ENCODE data around the gene CCDC200.
"Not testable (repeated sequence)": the region's sequence is repeated elsewhere in the genome, so short reads cannot be mapped to it uniquely, and the experiment has no call there.

Gene CCDC200

DNA sequence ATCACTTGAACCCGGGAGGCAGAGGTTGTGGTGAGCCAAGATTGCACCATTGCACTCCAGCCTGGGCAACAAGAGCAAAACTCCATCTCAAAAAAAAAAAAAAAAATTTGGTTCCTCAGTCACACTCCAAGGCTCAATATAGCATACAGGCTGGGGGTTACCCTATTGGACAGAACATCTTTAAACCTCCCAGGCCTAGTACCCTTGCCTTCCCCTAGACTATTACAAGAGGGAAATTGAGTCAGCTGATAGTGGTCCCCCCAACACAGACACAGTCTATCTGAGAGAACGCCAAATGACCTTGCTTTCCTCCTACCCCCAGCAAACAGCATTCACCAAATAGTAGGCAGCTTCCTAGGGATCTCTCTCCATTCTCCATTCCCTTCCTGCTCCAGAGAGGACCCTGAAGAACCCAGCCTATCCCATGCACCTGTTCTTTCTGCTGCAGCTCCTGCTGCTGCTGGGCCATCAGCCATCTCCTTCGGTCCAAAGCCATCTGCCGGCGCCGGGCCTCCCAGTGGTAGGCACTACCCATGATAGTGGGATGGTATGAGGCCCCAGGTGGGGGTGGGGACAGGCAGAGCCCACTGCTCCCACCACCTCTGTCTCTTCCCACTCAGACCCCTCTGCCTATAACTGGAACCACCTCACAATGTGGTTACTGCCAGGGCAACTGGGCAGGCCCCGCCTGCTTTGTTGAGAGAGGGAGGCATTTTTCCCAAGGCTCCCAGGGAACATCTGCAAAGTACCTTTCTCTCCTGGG is at the start of gene CCDC200:
Gene CCDC200 (minus strand): TSS at position 604 of the 763 bp plus-strand sequence. CDS start 69 bp downstream, at position 535.
- DNase-seq (ENCODE audit: low spot score) = not testable (repeated sequence)

DNA sequence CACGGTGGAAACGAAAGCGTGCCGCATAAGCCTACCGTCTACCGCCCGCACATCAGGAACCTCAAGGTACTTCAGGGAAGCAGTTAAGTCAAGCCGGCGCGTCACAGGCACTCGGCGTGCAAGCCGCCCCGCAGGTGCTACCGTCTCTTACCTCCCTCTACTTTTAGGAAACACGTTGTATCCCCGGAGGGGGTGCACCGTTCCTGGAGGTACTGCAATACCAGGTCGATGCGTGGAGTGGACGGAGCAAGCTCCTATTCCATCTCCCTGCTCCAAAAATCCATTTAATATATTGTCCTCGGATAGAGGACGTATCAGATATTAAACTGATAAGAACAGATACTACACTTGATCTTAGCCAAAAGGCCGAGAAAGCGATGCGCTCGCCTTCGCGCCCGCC is 44.5 kb upstream of the CCDC200 start:
- DNase-seq (ENCODE audit: low spot score) = not testable (repeated sequence)

- DNase-seq (ENCODE audit: low spot score) = not testable (repeated sequence)
Measured at GRCh38 chr17:43272483-43272882, 44.1 kb upstream of the CCDC200 start.

DNA sequence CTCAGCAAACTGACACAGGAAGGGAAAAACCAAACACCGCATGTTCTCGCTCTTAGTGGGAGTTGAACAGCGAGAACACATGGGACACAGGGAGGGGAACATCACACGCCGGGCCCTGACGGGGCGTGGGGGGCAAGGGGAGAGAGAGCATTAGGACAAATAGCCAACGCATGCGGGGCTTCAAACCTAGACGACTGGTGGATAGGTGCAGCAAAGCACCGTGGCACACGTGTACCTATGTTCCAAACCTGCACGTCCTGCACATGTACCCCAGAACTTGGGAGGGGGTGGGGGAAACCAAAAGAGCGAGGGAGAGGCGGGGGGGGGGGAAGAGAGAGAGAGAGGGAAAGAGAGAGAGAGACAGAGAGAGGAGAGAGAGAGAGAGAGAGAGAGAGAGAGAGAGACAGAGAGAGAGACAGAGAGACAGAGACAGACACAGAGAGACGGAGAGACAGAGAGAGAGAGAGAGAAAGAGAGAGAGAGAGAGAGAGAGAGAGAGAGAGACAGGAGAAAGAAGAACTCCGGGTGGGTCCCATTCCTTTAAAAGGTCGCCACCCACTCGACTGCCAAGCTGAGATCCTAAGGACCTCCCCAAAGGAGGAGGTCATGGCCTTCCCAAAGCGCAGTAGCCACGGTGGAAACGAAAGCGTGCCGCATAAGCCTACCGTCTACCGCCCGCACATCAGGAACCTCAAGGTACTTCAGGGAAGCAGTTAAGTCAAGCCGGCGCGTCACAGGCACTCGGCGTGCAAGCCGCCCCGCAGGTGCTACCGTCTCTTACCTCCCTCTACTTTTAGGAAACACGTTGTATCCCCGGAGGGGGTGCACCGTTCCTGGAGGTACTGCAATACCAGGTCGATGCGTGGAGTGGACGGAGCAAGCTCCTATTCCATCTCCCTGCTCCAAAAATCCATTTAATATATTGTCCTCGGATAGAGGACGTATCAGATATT is 42.4 kb upstream of the CCDC200 start:
- DNase-seq (ENCODE audit: low spot score) = not testable (repeated sequence)

DNA sequence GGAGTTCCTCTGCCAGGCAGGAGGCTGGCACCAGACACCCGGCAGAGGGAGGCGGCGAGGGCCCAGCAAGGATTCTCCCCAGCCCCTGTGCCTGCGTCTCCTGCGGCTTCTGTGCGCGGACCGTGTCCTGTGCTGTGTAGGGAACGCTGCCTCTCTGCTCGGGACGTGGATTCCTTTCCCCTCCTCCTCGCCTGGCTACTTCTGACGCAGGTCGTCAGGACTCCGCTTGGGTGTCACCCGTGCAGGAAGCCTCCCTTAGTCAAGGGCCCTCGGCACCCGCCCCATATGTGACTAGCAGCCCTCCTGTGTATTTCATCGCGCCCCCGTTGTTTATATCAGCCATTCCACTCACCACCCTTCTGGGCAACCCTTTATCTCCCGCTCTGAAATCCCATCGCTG is 18.0 kb upstream of the CCDC200 start:
- DNase-seq (ENCODE audit: low spot score) = not testable (repeated sequence)

DNA sequence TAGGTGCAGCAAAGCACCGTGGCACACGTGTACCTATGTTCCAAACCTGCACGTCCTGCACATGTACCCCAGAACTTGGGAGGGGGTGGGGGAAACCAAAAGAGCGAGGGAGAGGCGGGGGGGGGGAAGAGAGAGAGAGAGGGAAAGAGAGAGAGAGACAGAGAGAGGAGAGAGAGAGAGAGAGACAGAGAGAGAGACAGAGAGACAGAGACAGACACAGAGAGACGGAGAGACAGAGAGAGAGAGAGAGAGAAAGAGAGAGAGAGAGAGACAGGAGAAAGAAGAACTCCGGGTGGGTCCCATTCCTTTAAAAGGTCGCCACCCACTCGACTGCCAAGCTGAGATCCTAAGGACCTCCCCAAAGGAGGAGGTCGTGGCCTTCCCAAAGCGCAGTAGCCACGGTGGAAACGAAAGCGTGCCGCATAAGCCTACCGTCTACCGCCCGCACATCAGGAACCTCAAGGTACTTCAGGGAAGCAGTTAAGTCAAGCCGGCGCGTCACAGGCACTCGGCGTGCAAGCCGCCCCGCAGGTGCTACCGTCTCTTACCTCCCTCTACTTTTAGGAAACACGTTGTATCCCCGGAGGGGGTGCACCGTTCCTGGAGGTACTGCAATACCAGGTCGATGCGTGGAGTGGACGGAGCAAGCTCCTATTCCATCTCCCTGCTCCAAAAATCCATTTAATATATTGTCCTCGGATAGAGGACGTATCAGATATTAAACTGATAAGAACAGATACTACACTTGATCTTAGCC is 12.4 kb upstream of the CCDC200 start:
- DNase-seq (ENCODE audit: low spot score) = not testable (repeated sequence)

DNA sequence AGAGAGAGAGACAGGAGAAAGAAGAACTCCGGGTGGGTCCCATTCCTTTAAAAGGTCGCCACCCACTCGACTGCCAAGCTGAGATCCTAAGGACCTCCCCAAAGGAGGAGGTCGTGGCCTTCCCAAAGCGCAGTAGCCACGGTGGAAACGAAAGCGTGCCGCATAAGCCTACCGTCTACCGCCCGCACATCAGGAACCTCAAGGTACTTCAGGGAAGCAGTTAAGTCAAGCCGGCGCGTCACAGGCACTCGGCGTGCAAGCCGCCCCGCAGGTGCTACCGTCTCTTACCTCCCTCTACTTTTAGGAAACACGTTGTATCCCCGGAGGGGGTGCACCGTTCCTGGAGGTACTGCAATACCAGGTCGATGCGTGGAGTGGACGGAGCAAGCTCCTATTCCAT is 11.2 kb upstream of the CCDC200 start:
- not testable (repeated sequence) for DNase-seq (ENCODE audit: low spot score)

- DNase-seq (ENCODE audit: low spot score) = not testable (repeated sequence)
Measured at GRCh38 chr17:43233877-43234276, 5.5 kb upstream of the CCDC200 start, which contains the start of gene RNU2-1. Gene RNU2-1 (minus strand): TSS chr17:43233977.

- not testable (repeated sequence) for DNase-seq (ENCODE audit: low spot score)
Measured at GRCh38 chr17:43233263-43233662, 4.8 kb upstream of the CCDC200 start.

DNA sequence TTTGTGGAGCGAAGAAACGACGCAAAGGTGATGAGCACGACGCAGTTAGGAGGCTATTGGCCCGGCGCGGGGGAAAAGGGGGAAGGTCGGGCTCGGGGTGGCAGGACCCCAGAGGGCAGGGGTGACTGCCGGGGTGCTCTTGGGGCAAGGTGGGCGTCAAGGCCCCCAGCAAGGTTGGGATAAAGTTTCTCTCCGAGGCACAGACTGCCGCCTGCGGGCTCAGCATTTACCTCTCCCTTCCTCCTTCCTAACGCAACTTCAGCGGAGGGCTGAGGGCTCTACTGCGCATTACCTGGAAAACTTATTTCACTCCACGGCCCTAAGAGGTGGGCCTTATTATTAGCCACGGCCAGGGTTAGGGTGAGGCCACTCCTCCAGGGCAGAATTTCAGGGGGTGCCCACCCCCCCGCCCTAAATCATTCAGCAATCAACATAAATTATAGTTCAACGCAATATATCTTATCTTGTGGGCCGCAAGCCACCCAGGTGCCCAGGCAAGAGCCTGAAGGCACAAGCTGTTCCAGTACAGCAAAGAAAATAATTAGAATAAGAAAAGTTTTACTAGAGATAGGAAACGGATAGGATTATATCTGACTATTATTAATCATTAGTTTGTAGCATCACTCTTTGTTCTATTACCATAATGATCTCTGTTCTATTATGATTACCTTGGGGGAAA is 3.7 kb upstream of the CCDC200 start:
- DNase-seq (ENCODE audit: low spot score) = not testable (repeated sequence)

DNA sequence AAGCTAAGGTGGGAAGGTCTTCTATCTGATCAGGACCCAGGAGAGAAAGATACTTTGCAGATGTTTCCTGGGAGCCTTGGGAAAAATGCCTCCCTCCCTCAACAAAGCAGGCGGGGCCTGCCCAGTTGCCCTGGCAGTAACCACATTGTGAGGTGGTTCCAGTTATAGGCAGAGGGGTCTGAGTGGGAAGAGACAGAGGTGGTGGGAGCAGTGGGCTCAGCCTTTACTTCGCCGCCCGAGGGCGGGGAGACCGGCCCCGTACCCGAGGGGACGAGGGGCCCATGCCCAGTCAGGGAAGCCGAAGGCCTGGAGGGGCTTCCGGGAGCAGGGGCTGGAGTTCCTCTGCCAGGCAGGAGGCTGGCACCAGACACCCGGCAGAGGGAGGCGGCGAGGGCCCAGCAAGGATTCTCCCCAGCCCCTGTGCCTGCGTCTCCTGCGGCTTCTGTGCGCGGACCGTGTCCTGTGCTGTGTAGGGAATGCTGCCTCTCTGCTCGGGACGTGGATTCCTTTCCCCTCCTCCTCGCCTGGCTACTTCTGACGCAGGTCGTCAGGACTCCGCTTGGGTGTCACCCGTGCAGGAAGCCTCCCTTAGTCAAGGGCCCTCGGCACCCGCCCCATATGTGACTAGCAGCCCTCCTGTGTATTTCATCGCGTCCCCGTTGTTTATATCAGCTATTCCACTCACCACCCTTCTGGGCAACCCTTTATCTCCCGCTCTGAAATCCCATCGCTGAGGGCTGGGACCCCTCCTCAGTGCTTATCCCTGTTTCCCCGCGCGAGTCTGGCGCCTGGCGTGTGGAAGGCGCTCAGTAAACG is 3.0 kb upstream of the CCDC200 start:
- DNase-seq (ENCODE audit: low spot score) = not testable (repeated sequence)

DNA sequence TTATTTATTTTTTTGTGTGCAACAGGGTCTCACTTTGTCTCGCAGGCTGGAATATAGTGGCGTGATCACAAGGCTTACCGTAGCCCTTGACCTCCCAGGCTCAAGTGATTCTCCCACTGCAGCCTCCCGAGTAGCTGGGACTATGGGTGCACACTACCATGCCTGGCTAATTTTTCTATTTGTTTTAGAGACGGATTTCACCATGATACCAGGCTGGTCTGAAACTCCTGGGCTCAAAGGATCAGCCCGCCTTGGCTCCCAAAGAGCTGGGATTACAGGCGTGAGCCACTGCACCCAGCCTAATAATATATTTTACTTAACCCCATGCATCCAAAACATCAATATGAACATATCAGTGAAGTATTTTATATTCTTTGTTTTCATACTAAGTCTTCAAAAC is 2.0 kb downstream of the CCDC200 start:
- no peak for DNase-seq (ENCODE audit: low spot score)

GRCh38 chr17:43224146-43224705 is 4.2 kb downstream of the CCDC200 start:
- no peak for DNase-seq (ENCODE audit: low spot score)

GRCh38 chr17:43220511-43221125 is 7.8 kb downstream of the CCDC200 start:
- DNase-seq (ENCODE audit: low spot score) = no peak

GRCh38 chr17:43219746-43220380 is 8.6 kb downstream of the CCDC200 start:
- no peak for DNase-seq (ENCODE audit: low spot score)

DNA sequence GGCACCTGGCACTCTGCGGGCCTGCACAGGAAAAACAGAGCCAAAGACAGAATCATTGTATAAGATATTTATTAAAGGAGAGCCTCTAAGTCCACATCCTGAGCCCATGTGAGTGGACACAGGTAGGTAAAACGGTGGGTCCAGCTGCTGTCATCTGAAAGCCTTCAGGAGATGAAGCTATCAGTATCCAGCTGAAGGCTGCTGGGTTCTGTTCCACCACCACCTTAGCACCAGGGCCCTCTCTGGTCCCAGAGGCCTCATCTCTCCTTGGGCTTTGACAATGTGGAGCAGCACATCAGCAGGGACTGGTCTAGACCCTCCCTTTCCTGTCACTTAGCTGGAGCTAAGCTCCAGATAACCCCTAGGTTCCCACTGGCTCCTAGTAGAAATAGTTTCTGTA is 9.4 kb downstream of the CCDC200 start:
- no peak for DNase-seq (ENCODE audit: low spot score)

DNA sequence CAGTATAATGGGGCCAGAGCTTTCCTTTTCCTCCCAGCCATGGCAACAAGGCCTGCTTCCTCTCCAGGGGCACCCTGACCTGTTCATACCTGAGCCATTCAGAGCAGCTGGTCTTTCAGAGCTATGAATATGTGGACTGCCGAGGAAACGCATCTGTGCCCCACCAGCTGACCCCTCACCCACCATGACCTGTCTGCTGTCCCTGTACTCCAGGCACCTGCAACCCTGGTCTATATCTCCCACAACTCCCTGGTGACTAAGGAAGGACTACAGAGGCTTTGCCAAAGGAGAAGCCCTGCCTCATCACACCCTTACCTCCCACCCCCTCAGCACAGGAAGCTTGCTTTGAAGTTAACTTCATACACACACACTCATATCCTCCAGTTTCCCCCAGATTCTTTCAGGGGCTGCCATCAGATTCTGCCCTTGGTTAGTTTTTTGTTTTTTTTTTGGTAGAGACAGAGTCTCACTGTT is 10.8 kb downstream of the CCDC200 start:
- DNase-seq (ENCODE audit: low spot score) = no peak

- no peak for DNase-seq (ENCODE audit: low spot score)
Measured at GRCh38 chr17:43216762-43217613, 11.4 kb downstream of the CCDC200 start.
